Measurements from ENCODE around the gene ATP7B.

Gene ATP7B

GRCh38 chr13:51955816-51956603 lies 55.2 kb downstream of the ATP7B start:
- H3K4me3 ChIP-seq (replicated peaks; ENCODE audit: insufficient read depth, low read length) = no peak overlapping the region
- TF ChIP-seq POLR2AphosphoS5 (IDR thresholded peaks at IDR 0.05; ENCODE audit: low read depth) (no peak), CTCF (IDR thresholded peaks at IDR 0.05; ENCODE audit: insufficient read depth, low read length) (no peak), GABPA (IDR thresholded peaks at IDR 0.05; ENCODE audit: low read depth) (no peak), SPI1 (IDR thresholded peaks at IDR 0.05; ENCODE audit: borderline replicate concordance, low read depth) (no peak), REST (IDR thresholded peaks at IDR 0.05; ENCODE audit: insufficient replicate concordance, low read depth) (no peak)
- DNase-seq (ENCODE audit: low read depth in 1 of 2, low spot score in 1 of 2) = no peak
- H3K27ac ChIP-seq (replicated peaks) = no peak overlapping the region
- H3K27me3 ChIP-seq (ENCODE audit: insufficient read depth, poor library complexity, severe bottlenecking) = peaks cover 3% of the 10 kb centered on the region

- H3K27ac ChIP-seq (replicated peaks) = no peak overlapping the region
- H3K4me3 ChIP-seq (replicated peaks; ENCODE audit: insufficient read depth, low read length) = no peak overlapping the region
- peaks cover 3% of the 10 kb centered on the region for H3K27me3 ChIP-seq (ENCODE audit: insufficient read depth, poor library complexity, severe bottlenecking)
- TF ChIP-seq SPI1 (IDR thresholded peaks at IDR 0.05; ENCODE audit: borderline replicate concordance, low read depth) = no peak
- TF ChIP-seq CTCF (IDR thresholded peaks at IDR 0.05; ENCODE audit: insufficient read depth, low read length) = no peak
- TF ChIP-seq POLR2AphosphoS5 (IDR thresholded peaks at IDR 0.05; ENCODE audit: low read depth) = no peak
- no peak for TF ChIP-seq GABPA (IDR thresholded peaks at IDR 0.05; ENCODE audit: low read depth)
- no peak for DNase-seq (ENCODE audit: low read depth in 1 of 2, low spot score in 1 of 2)
Measured at GRCh38 chr13:51955281-51955771, 55.9 kb downstream of the ATP7B start.

- H3K27me3 ChIP-seq (ENCODE audit: insufficient read depth, poor library complexity, severe bottlenecking) = peaks cover 3% of the 10 kb centered on the region
- no peak for DNase-seq (ENCODE audit: low read depth in 1 of 2, low spot score in 1 of 2)
- TF ChIP-seq REST (IDR thresholded peaks at IDR 0.05; ENCODE audit: insufficient replicate concordance, low read depth) (no peak), GABPA (IDR thresholded peaks at IDR 0.05; ENCODE audit: low read depth) (no peak), POLR2AphosphoS5 (IDR thresholded peaks at IDR 0.05; ENCODE audit: low read depth) (no peak), CTCF (IDR thresholded peaks at IDR 0.05; ENCODE audit: insufficient read depth, low read length) (no peak), SPI1 (IDR thresholded peaks at IDR 0.05; ENCODE audit: borderline replicate concordance, low read depth) (no peak)
- no peak overlapping the region for H3K4me3 ChIP-seq (replicated peaks; ENCODE audit: insufficient read depth, low read length)
- no peak overlapping the region for H3K27ac ChIP-seq (replicated peaks)
Measured at GRCh38 chr13:51953347-51954195, 57.7 kb downstream of the ATP7B start.
